Measurements from ENCODE around the gene TTC21A. TPM values are rescaled to one million over a fixed set of nuclear protein-coding genes. Genes with fewer than 3 reads are reported as not detected.

Gene TTC21A
- total RNA-seq, 1 donor from 2014 or later, result 9.8 TPM

DNA sequence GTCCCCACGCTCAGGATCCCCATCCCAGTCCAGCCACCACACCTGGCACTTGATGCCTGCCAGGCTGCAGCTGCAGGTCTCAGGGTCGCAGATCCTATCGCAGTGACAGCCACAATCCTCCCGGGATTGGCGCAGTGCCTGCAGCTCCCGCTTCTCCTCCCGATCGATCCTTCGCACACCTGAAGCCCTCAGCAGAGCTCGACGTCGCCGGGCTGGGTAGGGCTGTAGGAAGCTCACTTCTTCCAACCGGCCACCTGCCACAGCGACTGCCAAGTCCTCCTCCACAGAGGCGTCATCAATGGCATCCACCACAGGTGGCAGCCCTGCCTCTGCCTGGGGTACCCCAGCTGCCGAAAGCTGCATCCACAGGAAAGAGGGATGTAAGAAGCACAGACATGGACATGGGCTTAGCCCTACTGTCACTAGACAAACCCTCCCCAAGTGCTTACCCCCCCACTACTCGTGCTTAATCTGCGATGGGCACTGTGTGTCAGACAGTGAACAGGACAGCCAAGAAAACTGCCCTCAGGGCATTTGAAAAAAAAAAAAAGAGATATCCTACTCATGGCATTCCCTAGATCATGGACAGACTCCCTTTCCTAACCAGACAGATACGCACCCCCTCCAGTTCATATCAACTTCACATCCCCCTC, 36.7 kb downstream of the TTC21A start:
- H3K27me3 Mint-ChIP-seq, result peaks cover 2% of the 10 kb centered on the region
- peaks cover 42% of the 10 kb centered on the region for H3K4me1 Mint-ChIP-seq (ENCODE audit: unreplicated experiment)
- peaks cover 24% of the 10 kb centered on the region for H3K36me3 Mint-ChIP-seq
- DNase-seq (ENCODE audit: extremely low spot score, unreplicated experiment), result no peak
- peak overlapping the region; percentile 78 for H3K27ac Mint-ChIP-seq
- H3K9me3 Mint-ChIP-seq, result no peaks in the 10 kb centered on the region
- TF ChIP-seq, protein P1, sequence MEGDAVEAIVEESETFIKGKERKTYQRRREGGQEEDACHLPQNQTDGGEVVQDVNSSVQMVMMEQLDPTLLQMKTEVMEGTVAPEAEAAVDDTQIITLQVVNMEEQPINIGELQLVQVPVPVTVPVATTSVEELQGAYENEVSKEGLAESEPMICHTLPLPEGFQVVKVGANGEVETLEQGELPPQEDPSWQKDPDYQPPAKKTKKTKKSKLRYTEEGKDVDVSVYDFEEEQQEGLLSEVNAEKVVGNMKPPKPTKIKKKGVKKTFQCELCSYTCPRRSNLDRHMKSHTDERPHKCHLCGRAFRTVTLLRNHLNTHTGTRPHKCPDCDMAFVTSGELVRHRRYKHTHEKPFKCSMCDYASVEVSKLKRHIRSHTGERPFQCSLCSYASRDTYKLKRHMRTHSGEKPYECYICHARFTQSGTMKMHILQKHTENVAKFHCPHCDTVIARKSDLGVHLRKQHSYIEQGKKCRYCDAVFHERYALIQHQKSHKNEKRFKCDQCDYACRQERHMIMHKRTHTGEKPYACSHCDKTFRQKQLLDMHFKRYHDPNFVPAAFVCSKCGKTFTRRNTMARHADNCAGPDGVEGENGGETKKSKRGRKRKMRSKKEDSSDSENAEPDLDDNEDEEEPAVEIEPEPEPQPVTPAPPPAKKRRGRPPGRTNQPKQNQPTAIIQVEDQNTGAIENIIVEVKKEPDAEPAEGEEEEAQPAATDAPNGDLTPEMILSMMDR (conservative IDR thresholded peaks at IDR 0.05), result no peak
- H3K4me3 Mint-ChIP-seq, result peak overlapping the region; percentile 17

GRCh38 chr3:39144748-39145380, 37.4 kb downstream of the TTC21A start:
- H3K9me3 Mint-ChIP-seq, result no peaks in the 10 kb centered on the region
- peaks cover 24% of the 10 kb centered on the region for H3K36me3 Mint-ChIP-seq
- H3K4me1 Mint-ChIP-seq (ENCODE audit: unreplicated experiment), result peaks cover 48% of the 10 kb centered on the region
- peaks cover 2% of the 10 kb centered on the region for H3K27me3 Mint-ChIP-seq
- no peak for DNase-seq (ENCODE audit: extremely low spot score, unreplicated experiment)
- peak overlapping the region; percentile 78 for H3K27ac Mint-ChIP-seq
- H3K4me3 Mint-ChIP-seq, result peak overlapping the region; percentile 17
- TF ChIP-seq, protein P1 (conservative IDR thresholded peaks at IDR 0.05), result no peak

- Mint-ChIP-seq H3K4me3 (peak overlapping the region; percentile 64), H3K4me1 (ENCODE audit: unreplicated experiment) (peaks cover 61% of the 10 kb centered on the region), H3K27me3 (peaks cover 2% of the 10 kb centered on the region), H3K27ac (peak overlapping the region; percentile 99), H3K36me3 (peaks cover 24% of the 10 kb centered on the region), H3K9me3 (no peaks in the 10 kb centered on the region)
- no peak for DNase-seq (ENCODE audit: extremely low spot score, unreplicated experiment)
- TF ChIP-seq, protein P1 (conservative IDR thresholded peaks at IDR 0.05), result peak; percentile 23
Observed at GRCh38 chr3:39146083-39146501, 38.6 kb downstream of the TTC21A start.

DNA sequence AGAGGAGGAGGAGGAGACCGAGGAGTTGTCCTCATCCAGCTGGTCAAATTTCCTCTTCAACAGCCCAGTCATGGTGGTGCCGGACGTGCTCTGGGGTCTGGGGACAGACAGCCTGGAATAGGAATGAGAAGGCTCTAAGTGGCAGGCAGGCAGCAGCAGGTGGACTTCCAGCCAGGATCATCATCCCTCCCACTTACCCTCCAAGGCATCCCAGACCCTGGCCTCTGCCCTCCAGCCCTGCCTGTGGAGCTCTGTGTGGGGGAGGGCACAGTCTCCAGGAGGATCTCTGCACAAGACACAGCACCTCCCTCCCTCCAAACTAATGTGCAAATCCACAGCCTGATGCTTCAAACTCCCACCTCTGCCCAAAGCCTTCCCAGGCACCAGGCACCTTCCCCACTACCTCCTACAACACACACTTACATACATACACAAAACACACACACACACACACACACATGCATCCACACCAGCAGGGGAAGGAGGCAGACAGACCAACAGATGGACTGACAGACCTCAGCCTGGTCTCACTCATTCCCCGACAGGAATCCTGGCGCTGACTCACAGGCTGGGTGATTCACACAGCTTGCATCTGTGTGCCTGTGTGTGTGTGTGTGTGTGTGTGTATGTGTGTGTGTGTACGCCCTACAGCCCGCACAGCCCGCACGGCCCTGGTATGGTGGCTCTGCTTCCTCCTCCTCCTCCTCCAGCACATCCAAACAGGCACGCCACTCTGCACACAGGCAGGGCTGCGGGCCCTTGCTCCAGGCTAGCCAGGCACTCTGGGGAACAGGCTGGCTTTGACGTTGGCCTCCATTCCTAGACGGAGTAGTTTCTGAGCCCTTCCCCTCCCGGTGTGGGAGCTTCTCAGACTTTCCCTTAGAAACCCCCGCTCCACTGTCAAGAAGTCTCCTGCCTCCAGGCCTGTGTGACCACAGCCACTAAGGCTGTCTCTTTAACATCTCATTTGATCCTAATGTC, 39.4 kb downstream of the TTC21A start:
- no peaks in the 10 kb centered on the region for H3K9me3 Mint-ChIP-seq
- peaks cover 62% of the 10 kb centered on the region for H3K4me1 Mint-ChIP-seq (ENCODE audit: unreplicated experiment)
- TF ChIP-seq, protein P1 (conservative IDR thresholded peaks at IDR 0.05), result no peak
- peaks cover 2% of the 10 kb centered on the region for H3K27me3 Mint-ChIP-seq
- no peak for DNase-seq (ENCODE audit: extremely low spot score, unreplicated experiment)
- peaks cover 24% of the 10 kb centered on the region for H3K36me3 Mint-ChIP-seq
- H3K27ac Mint-ChIP-seq, result peak overlapping the region; percentile 99
- H3K4me3 Mint-ChIP-seq, result peak overlapping the region; percentile 75

GRCh38 chr3:39147711-39148434, 40.4 kb downstream of the TTC21A start:
- peak overlapping the region; percentile 75 for H3K4me3 Mint-ChIP-seq
- TF ChIP-seq, protein P1 (conservative IDR thresholded peaks at IDR 0.05), result no peak
- H3K27ac Mint-ChIP-seq, result peak overlapping the region; percentile 99
- no peak for DNase-seq (ENCODE audit: extremely low spot score, unreplicated experiment)
- H3K36me3 Mint-ChIP-seq, result peaks cover 21% of the 10 kb centered on the region
- H3K9me3 Mint-ChIP-seq, result no peaks in the 10 kb centered on the region
- peaks cover 70% of the 10 kb centered on the region for H3K4me1 Mint-ChIP-seq (ENCODE audit: unreplicated experiment)
- H3K27me3 Mint-ChIP-seq, result peaks cover 8% of the 10 kb centered on the region
